GM13976 (cell line): ENCODE results near the gene COLQ.
"Not testable (repeated sequence)": the region's sequence is repeated elsewhere in the genome, so short reads cannot be mapped to it uniquely, and the experiment has no call there.

ENCODE experiments used
- DNase-seq: peaks from one replicate; pipeline ENCODE4 v3.0.0; 2012; ENCODE audit warnings: low spot score
- CTCF ChIP-seq: IDR thresholded peaks from 2 replicates; pipeline ENCODE4 v1.5.1; 2012; ENCODE audit warnings: borderline replicate concordance, mild to moderate bottlenecking; ENCODE audit not compliant: insufficient read depth; ENCODE audit errors: extremely low read depth, missing control alignments, control extremely low read depth
- in situ Hi-C: fragments of 300-500 bp; cut with MboI; formaldehyde crosslinking; loops from one replicate; pipeline ENCODE4 v1.12.0; 2022; ENCODE audit warnings: low sequenced_read_pairs, mixed read lengths, inconsistent platforms; ENCODE audit not compliant: unreplicated experiment

COLQ gene

GRCh38 chr3:15536856-15537255 is 15.3 kb upstream of the COLQ start:
- in situ Hi-C loops = no loop called here
- no peak for DNase-seq
- TF ChIP-seq CTCF = no peak

- no peak for DNase-seq
- no peak for TF ChIP-seq CTCF
- in situ Hi-C loops = no loop called here
Measured at GRCh38 chr3:15535732-15536131, 14.2 kb upstream of the COLQ start.

GRCh38 chr3:15532614-15533013 is 11.1 kb upstream of the COLQ start:
- in situ Hi-C loops, DNase-seq: not testable (repeated sequence)

- TF ChIP-seq CTCF = no peak
- in situ Hi-C loops = no loop called here
- DNase-seq = no peak
Measured at GRCh38 chr3:15531346-15531745, 9.8 kb upstream of the COLQ start.

- DNase-seq = no peak
- TF ChIP-seq CTCF = no peak
- in situ Hi-C loops = no loop called here
Measured at GRCh38 chr3:15528854-15529537, 7.5 kb upstream of the COLQ start.

- in situ Hi-C loops = no loop called here
- TF ChIP-seq CTCF = no peak
- DNase-seq = no peak
Measured at GRCh38 chr3:15527031-15527459, 5.5 kb upstream of the COLQ start.

GRCh38 chr3:15525790-15526189 is 4.3 kb upstream of the COLQ start:
- in situ Hi-C loops = no loop called here
- no peak for TF ChIP-seq CTCF
- no peak for DNase-seq
